Measurements from ENCODE around the gene CFHR2.
A peak's percentile ranks its signal among the peaks of the same experiment; 100 is the strongest.
"Not testable (repeated sequence)": the region's sequence is repeated elsewhere in the genome, so short reads cannot be mapped to it uniquely, and the experiment has no call there.

CFHR2 gene

GRCh38 chr1:196943568-196943967, at the start of gene CFHR2:
TSS of gene CFHR2 (plus strand) at chr1:196943738. CDS start at chr1:196943881, 143 bp downstream.
- not testable (repeated sequence) for DNase-seq

- DNase-seq, result no peak
These were observed 47.2 kb upstream of the CFHR2 start for GRCh38 chr1:196896355-196896754.

GRCh38 chr1:196897158-196897828, 46.2 kb upstream of the CFHR2 start:
- peak; percentile 1 for DNase-seq

- no peak for DNase-seq
These were observed 41.2 kb upstream of the CFHR2 start for GRCh38 chr1:196902344-196902743.

GRCh38 chr1:196910215-196910614, 33.3 kb upstream of the CFHR2 start:
- DNase-seq, result no peak

GRCh38 chr1:196912283-196912682, 31.3 kb upstream of the CFHR2 start:
- DNase-seq, result not testable (repeated sequence)

- DNase-seq, result not testable (repeated sequence)
These were observed 16.7 kb upstream of the CFHR2 start for GRCh38 chr1:196926839-196927238.

- DNase-seq, result not testable (repeated sequence)
These were observed 10.7 kb upstream of the CFHR2 start for GRCh38 chr1:196932853-196933252.

GRCh38 chr1:196933531-196934189, 9.9 kb upstream of the CFHR2 start:
- no peak for DNase-seq

GRCh38 chr1:196941474-196941873, 2.1 kb upstream of the CFHR2 start:
- DNase-seq, result not testable (repeated sequence)

- DNase-seq, result no peak
These were observed 8.3 kb downstream of the CFHR2 start for GRCh38 chr1:196951711-196952394.

- DNase-seq, result no peak
These were observed 11.2 kb downstream of the CFHR2 start for GRCh38 chr1:196954778-196955177.

GRCh38 chr1:196955926-196956325, 12.4 kb downstream of the CFHR2 start:
- no peak for DNase-seq

GRCh38 chr1:196960854-196961253, 17.3 kb downstream of the CFHR2 start:
- DNase-seq, result no peak

- DNase-seq, result no peak
These were observed 26.6 kb downstream of the CFHR2 start for GRCh38 chr1:196970182-196970581.

- no peak for DNase-seq
These were observed 32.7 kb downstream of the CFHR2 start for GRCh38 chr1:196976278-196976677.

GRCh38 chr1:196977278-196977677, 33.7 kb downstream of the CFHR2 start, which contains the start of gene CFHR5:
TSS of gene CFHR5 (plus strand) at chr1:196977556. CDS start at chr1:196977665, 109 bp downstream.
- DNase-seq, result no peak

- DNase-seq, result no peak
These were observed 37.3 kb downstream of the CFHR2 start for GRCh38 chr1:196980859-196981258.

GRCh38 chr1:196982247-196982646, 38.7 kb downstream of the CFHR2 start:
- not testable (repeated sequence) for DNase-seq

- DNase-seq, result not testable (repeated sequence)
These were observed 48.5 kb downstream of the CFHR2 start for GRCh38 chr1:196991919-196992651.

- no peak for DNase-seq
These were observed 50.4 kb downstream of the CFHR2 start for GRCh38 chr1:196993916-196994315.

- DNase-seq, result no peak
These were observed 53.9 kb downstream of the CFHR2 start for GRCh38 chr1:196997423-196997822.

- DNase-seq, result no peak
These were observed 58.3 kb downstream of the CFHR2 start for GRCh38 chr1:197001828-197002227.

Measured in stimulated activated CD4-positive, alpha-beta T cell treated with anti-CD3 and anti-CD28 coated beads, Interleukin-15, amount 100 ng/mL, for 24 hours (primary cell).